T47D (cell line): ENCODE measurements around the gene FEM1B.
A peak's percentile ranks its signal among the peaks of the same experiment; 100 is the strongest.

Experiments
- DNase-seq, 2 experiments: peaks; one replicate each; pipeline versions ENCODE4 v3.0.0 to v3.0.0-alpha.2; 2011 to 2012; ENCODE audit warnings: low read depth in 1 of 2, low spot score in 1 of 2
- JUND ChIP-seq: IDR thresholded peaks from 2 replicates; pipeline ENCODE4 v1.6.1; 2012; ENCODE audit warnings: low read depth
- in situ Hi-C: cut with HindIII; loops from 2 replicates; pipeline ENCODE4 v1.10.0; 2016; ENCODE audit warnings: low sequenced_read_pairs, low pct_unique_long_range_greater_than_20kb

The FEM1B gene

GRCh38 chr15:68316061-68316804, 38.7 kb downstream of the FEM1B start:
- DNase-seq, result peak in 1 of 2 experiments; percentile 13
- TF ChIP-seq JUND, result no peak
- in situ Hi-C loops, result no loop called here

GRCh38 chr15:68317281-68318007, 39.9 kb downstream of the FEM1B start:
- in situ Hi-C loops, result no loop called here
- no peak for DNase-seq
- no peak for TF ChIP-seq JUND

- in situ Hi-C loops, result no loop called here
- no peak for DNase-seq
- no peak for TF ChIP-seq JUND
Measured at GRCh38 chr15:68318008-68318835, 40.7 kb downstream of the FEM1B start.

GRCh38 chr15:68318931-68319909, 41.7 kb downstream of the FEM1B start:
- in situ Hi-C loops, result no loop called here
- peak in 1 of 2 experiments; percentile 7 for DNase-seq

GRCh38 chr15:68319997-68320396, 42.5 kb downstream of the FEM1B start:
- in situ Hi-C loops, result no loop called here
- DNase-seq, result no peak
- TF ChIP-seq JUND, result no peak

More at GRCh38 chr15:68318931-68319909, 41.7 kb downstream of the FEM1B start:
- TF ChIP-seq JUND, result no peak

- no peak for TF ChIP-seq JUND
- DNase-seq, result no peak
- in situ Hi-C loops, result no loop called here
Measured at GRCh38 chr15:68321229-68321628, 43.7 kb downstream of the FEM1B start.

GRCh38 chr15:68322796-68323195, 45.3 kb downstream of the FEM1B start:
- in situ Hi-C loops, result no loop called here
- no peak for TF ChIP-seq JUND

GRCh38 chr15:68325726-68326125, 48.2 kb downstream of the FEM1B start:
- no peak for TF ChIP-seq JUND
- in situ Hi-C loops, result no loop called here
- DNase-seq, result no peak

More at GRCh38 chr15:68322796-68323195, 45.3 kb downstream of the FEM1B start:
- no peak for DNase-seq

GRCh38 chr15:68326711-68327354, 49.3 kb downstream of the FEM1B start:
- DNase-seq, result no peak
- TF ChIP-seq JUND, result no peak
- in situ Hi-C loops, result no loop called here

- no peak for TF ChIP-seq JUND
- in situ Hi-C loops, result no loop called here
- DNase-seq, result no peak
Measured at GRCh38 chr15:68328443-68328842, 50.9 kb downstream of the FEM1B start.

GRCh38 chr15:68328964-68329363, 51.4 kb downstream of the FEM1B start:
- DNase-seq, result no peak
- in situ Hi-C loops, result no loop called here
- no peak for TF ChIP-seq JUND

- in situ Hi-C loops, result no loop called here
- no peak for DNase-seq
- TF ChIP-seq JUND, result no peak
Measured at GRCh38 chr15:68330416-68330815, 52.9 kb downstream of the FEM1B start.
